Suppressor macrophage (primary cell): Measurements from ENCODE around the gene FGFR4.

Source experiments
- DNase-seq, 4 experiments: peaks; one replicate each; pipeline ENCODE4 v3.0.0-alpha.2; 2020 to 2022

The FGFR4 gene

DNA sequence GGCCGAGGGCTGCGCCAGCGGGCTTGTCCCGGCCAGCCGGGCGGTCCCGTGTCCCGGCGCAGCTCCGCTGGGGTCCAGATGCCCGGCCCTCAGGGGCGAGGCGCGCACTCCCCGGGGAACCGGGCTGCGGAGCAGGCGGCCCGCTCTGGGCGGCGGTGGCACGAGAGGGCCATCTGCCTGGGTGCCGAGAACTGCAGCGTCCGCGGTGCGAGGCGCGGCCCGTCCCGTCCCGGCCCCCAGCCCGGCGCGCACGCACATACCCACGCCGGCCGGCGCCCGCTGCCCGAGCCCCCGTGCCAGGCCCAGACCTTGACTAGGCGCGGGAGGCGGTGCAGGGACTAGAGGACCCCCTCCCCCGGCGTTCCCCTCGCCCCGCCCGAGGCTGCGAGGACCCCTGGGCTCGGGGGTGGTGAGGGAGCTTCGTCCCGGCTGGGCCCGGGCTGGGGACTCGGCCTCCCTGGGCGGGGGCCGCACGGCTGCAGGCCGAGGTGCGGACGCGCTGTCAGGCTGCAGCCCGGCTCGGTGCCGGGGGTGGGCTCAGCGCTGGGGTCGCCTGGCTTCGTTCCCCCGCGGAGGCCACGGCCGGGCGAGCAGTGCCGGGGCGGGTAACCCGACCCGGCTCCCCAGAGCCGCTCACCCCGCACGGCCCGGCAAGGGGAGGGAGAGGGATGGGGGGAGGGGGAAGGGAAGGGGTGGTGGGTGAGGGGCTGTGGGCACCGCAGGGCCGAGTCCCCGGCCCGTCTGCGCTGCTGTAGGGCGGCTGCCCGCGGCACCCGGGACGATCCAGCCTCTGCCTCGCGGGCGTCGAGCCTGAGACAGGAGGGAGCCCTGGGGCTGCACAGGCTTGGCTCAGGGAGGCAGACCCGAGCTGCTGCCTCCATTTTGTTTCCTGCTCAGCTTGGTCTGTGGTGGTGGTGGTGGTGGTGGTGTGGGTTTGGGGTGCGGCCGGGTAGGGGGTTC lies 45.7 kb downstream of the FGFR4 start:
- DNase-seq: peak in 2 of 4 experiments; percentile 16 to 29

DNA sequence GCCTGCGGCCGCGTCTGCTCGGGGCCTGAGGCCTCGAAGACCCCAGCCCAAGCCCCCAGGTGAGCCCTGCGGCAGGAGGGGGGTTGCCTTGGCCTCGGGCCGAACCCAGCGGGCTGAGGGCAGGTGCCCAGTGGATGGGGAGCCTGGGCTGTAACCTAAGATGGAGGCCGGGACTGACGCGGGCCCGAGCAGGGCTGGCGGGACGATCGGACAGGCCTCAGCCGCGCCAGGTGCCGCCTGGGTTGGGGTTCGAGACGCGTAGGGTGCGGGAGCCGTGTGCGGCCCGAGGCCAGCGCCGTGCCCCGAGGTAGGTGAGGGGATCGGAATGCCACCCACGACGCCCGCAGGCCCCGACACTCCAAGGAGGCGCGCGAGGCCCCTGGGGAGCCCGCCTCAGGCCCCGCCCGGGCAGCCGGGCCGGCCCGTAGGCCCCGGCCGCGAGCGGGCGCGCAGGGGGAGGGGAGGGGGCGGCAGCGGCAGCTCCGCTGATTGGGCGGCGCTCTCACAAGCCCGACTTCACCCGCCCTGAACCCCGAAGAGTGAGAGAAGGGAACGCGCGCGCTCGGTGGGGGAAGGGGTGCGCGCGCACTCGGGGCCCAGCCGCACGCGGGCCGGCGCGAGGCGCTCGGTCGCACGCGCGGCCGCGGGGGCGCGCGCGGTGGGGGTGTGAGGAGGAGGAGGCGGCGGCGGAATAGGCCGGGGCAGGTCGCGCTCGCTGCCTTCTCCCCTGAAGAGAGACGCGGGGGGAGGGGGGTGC lies 46.6 kb downstream of the FGFR4 start, which contains the start of gene NSD1:
Gene NSD1, plus strand, starts transcription at position 678 of the 757 bp plus-strand sequence. CDS start 1,331 bp downstream, outside the sequence.
- DNase-seq: peak; percentile 84 to 94 (median 89)

DNA sequence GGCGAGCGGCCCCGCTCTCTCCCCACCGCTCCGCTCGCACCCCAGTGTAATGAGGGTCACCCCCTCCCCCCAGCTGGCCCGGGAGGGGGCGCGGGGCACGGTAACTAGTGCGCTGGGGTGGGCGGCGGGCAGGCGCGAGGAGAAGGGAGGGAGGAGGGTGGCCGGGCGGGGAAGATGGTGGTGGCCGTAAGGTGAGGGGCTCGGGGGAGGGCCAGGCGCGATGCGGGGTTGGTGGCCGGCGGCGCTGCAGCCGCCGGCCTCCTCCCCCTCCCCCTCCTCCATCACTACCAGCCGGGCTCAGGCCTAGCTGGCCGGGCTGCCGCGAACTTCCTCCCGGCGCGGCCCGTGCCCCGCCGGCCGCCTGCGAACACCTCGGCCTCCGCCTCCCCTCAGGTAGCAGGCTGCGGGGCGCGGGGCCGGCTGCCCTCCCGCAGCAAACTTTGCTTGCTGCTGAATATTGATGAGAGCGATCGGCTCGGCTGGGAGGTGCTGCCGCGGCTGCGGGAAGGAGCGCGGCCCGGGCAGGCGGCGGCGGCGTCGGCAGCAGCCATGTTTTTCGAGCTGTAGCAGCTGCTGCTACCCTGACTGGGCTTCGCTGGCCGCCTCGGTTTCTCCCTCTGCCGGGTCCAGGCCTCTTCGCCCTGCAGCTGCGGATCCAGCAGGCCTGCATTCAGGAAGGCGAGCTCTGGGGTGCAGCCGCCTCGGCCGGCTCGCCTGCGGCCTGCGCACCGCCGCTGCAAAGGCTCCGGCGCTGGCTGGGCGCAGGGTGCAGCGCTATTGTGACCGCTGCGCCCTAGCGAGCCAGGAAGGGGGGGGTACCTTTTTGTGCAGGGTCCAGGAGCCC lies 47.4 kb downstream of the FGFR4 start:
- peak; percentile 58 to 84 (median 74) for DNase-seq

DNA sequence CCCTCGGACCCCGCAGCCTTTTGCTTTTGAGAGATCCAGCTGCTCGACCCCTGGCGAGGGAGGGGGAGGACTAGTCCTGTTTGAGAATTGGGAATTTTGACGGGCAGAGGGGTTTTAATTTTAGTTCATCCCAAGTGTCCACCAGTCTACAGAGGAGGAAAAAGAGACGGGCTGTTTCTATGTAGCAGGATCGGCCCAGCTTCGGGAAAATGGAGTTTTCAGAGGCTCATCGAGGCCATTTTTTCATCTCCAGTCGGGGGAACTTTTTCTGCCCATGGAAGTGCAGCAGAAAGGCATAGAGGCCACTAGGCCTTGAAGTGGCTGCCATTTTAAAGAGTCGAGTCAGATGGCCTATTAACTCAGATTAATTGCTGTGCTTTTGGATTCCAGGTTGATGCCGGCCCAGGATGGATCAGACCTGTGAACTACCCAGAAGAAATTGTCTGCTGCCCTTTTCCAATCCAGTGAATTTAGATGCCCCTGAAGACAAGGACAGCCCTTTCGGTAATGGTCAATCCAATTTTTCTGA lies 48.0 kb downstream of the FGFR4 start:
- peak in 3 of 4 experiments; percentile 20 to 34 (median 33) for DNase-seq

DNA sequence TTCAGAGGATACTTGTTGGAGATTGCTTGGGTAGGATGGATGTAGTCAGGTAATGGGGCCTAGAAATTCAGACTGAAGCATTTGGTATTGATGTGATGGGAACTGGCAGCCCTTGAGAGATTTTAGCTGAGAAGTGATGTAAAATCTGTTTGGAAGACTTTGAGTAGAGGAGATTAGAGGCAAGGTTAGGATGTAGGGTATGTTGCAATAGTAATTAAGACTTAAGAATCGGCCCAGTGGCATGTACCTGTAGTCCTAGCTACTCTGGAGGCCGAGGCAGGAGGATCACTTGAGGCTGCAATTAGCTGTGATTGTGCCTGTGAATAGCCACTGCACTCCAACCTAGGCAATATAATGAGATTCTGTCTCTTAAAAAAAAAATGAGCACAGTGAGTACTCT lies 53.6 kb downstream of the FGFR4 start:
- DNase-seq: no peak

DNA sequence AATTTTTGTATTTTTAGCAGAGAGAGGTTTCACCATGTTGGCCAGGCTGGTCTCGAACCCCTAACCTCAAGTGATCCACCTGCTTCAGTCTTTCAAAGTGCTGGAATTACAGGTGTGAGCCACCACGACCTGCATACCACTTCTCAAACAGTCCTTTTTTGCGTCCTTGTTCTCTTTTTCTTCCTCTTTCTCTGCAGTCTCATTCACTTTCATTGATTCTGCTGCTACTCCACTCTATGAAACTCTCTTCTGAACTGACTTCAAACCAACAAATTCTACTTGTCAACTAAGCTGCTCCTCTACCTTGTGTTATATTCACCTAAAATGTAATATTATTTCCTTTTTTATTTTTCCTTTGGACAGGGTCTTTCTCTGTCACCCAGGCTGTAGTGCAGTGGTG lies 54.8 kb downstream of the FGFR4 start:
- no peak for DNase-seq

DNA sequence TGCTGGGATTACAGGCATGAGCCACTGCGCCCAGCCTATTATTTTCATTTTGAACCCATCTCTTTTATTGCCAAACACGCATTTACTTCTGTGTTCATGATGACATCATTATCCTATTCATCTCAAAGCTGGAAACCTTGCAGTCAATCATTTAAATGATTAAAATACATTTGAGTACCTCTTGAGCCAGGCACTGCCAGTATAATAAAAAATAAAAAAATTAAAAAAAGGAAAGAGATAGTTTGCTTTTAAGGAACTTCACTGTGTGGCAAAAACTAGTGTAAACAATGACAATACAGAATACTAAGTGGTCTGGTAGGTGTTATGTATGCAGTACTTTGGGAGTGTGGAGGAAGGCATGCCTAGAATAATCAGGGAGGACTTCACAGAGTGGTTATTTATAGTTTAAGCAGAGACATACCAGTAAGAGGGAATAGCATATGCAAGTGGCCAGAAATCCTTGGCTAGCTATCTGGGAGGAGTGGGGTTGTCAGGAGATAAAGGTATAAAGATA lies 55.4 kb downstream of the FGFR4 start:
- no peak for DNase-seq

DNA sequence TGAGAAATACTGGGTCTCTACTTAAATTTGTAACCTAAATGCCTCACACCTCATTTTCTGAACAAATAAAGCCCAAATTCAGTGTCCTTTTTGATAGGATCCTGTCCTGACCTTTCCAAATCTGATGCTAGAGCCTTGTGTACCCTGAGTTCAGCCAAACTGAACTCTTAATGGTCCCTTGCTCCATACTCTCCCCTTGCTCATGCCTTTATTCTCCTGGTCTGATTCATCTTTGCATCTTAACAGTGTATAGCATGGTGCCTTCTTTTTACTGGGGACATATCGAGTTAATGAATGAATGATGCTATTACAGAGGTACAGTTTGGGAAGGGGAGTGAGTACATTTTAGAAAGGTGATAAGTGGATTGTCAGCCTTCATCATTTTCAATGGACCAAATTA lies 56.1 kb downstream of the FGFR4 start:
- DNase-seq: no peak

DNA sequence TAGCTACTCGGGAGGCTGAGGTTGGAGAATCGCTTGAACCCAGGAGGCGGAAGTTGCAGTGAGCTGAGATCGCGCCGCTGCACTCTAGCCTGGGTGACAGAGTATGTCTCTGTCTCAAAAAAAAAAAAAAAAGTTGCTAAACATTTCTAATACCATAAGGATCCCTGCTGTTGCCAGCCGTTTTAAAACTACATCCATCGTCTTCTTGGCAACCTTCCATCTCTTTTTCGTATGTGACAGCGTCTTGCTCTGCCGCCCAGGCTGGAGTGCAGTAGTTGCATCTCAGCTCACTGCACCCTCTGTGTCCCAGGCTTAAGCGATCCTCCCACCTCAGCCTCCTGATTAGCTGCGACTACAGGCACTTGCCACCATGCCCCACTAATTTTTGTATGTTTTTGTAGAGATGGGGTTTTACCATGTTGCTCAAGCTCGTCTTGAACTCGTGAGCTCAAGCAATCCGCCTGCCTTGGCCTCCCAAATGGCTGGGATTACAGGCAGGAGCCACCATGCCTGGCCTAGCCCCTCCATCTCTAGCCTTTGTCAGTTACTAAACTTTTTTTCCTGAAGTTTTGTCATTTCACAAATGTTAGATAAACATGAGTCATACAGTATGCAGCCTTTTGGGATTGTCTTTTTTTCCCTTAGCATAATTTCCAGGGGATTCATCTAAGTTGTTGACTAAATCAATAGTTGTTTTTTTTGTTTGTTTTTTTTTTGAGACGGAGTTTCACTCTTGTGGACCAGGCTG lies 60.4 kb downstream of the FGFR4 start:
- DNase-seq: no peak
